ENCODE results near the gene ABLIM3.

Gene ABLIM3

DNA sequence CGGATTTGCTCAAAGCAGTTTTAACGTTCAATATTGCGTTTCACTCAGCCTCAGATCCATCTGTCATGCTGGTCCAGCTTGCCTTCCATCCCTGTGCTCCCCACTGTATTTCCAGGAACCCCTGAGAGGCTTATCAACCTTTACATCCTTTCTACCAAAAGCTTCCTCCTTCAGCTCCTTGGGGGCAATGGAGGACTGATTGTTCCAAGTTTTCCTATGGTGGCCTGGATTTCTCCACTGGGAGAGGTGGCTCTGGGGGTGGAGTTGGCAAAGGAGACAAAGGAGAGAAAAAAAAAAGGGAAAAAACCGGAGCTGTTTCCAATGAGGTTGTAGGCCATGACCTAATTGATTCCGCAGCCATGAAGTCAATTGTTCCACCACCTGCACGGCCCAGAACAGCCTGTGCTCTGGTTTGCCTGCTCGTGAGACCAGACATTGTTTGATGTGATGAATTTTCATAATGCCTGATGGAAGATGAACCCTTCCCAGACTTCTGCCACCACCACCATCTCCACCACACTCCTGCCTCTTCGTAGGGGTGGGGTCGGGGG lies 54.1 kb downstream of the ABLIM3 start:
- no peak for DNase-seq

GRCh38 chr5:149195962-149196361 lies 54.7 kb downstream of the ABLIM3 start:
- DNase-seq: no peak

- no peak for DNase-seq
These were observed 56.9 kb downstream of the ABLIM3 start for GRCh38 chr5:149198148-149198547.

GRCh38 chr5:149200355-149200754 lies 59.1 kb downstream of the ABLIM3 start:
- no peak for DNase-seq

DNA sequence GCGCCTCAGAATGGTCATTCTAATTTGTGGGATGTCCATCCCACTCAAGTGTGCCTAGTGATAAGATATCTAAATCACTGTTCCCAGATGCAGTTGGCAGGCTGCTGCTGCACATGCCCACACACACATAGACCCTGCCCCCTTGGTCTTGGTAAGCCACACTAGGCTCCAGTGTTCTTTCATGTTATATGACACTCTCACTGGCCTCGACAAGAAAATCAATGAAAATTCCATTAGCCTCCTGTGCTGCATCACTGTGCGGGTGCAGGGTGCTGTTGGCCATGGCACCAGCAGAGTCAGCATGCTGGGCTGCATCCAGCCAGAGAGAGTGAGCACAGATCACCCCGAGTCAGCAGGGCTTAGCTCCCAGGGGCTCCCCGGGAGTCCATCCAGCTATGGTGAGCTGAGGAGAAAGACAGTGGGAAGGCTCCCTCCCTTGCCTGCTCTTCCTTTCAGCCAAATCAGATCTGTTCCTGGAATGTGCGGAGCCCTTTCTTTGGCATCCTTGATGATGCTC lies 59.9 kb downstream of the ABLIM3 start:
- no peak for DNase-seq

- DNase-seq: no peak
These were observed 61.7 kb downstream of the ABLIM3 start for GRCh38 chr5:149202910-149203451.

DNA sequence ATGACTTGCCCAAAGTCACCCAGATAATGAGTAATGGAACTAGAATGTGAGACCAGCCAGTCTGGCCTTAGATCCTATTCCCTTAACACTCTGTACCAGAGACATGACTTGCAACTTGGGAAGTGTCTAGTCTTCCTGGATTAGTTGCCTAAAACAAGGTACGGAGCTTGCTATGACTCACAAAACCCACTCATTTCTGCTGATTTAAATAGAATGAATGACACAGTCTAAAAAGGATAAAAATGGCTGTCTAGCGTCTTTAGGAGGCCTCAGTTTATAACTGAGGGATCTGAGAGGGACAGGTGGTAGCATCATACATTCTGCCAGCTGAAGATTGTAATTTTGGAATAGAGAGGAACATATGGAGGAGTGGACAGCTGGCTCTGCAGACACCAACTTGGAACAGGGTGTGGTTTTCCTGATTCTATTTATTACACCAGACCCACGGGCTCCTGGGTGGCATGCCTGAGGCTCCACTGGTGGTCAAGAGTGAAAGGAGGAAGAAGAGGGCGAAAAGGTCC lies 62.7 kb downstream of the ABLIM3 start:
- DNase-seq: no peak

DNA sequence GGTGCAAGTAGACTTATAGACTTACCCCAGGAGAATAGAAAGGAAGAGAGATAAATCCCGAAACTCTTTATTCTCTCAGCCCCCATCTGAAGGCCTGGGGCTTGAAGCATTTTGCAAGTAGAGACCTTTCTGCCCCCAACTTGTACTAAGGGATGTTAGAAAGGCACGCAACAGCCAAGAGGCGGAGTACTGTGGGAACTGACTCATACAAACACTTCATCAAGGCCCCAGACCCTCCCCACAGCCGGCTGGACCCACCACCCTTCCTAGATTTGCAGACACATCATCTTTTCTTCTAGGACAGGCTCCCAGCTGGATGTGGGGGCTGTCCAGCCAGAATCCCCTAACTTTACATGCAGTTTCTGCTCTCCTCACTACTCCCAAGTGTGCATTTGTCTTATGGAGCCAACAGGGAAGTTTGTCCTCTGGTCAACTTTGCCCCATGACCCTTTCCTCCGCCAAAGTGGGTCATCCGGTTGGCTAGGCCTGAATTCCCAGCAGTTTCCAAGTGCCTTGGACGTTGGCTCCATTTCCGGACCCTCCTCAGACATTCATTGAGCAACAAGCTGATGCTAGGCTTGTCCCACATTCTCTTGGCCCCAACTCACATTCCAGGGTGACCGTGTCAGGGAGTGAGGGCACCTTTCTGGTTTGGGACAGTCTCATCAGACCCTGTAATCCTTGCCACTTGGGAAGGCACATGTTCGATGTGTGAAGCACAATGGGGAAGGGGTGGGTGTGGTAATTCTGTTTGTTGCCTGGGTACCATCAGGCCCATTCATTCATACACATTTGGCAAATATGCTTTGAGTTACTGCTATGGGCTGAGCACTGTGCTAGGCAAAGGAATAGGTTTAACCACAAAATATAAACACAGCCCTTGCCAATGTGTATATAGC lies 64.6 kb downstream of the ABLIM3 start:
- no peak for DNase-seq

DNA sequence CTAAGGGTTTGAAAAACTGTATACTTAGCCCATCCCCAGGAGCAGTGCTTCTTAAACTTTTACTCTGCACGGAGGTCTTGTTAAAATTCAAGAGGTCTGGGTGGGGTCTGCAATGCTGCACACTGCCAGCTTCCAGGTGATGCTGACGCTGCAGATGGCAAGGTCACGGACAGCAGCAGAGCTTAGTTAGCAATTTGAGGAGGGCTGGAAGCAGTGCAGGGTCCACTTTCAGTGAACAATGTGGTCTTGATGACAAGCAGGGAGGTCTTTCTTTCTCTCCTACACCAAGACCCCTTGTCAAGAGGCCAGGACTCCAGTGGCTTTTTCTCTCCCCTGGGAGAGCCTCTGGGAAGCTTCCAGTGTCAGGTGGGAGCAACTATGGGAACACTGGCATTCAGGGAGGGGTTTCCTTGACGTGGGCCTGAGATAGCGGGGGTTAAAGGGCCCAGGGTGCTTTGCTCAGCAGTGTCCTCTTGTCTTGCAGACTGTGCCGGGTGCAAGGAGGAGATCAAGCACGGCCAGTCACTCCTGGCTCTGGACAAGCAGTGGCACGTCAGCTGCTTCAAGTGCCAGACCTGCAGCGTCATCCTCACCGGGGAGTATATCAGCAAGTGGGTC lies 65.3 kb downstream of the ABLIM3 start:
- DNase-seq: no peak

DNA sequence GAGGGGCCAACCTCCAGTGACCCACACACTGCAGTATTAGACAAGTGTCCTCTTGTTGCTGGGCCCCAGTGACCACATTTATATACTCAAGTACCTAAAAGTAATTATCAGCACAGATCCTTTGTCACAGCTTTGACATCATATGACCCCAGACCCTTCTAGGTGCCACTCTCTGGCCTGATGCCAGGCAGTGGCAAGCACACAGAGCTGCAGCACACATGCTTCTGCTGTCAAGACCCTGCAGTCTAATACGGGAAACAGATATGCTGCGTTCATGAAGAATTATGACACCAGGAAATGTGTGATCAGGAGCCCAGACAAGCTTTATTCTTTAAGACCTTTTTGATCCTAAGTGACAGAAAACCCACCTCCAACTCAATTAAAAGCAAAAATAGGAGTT lies 66.5 kb downstream of the ABLIM3 start:
- no peak for DNase-seq

DNA sequence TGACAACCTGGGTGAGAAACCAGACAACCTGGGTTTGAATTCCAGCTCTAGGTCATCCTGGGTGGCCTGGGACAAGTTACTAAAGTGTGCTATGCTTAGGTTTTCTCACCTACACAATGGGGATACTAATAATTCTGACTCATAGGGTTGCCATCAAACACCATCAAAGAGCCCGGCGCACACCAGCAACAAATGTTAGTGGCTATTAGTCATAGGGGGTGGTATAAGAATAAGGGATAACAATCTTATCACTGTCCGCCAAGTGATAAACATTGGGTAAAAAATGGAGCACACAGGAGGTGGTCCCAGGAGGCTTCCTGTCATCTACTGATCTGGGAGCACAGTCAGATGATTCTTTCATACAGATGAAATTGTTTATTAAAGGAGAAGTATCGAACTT lies 68.9 kb downstream of the ABLIM3 start:
- no peak for DNase-seq

GRCh38 chr5:149210968-149211490 lies 69.7 kb downstream of the ABLIM3 start:
- DNase-seq: no peak

DNA sequence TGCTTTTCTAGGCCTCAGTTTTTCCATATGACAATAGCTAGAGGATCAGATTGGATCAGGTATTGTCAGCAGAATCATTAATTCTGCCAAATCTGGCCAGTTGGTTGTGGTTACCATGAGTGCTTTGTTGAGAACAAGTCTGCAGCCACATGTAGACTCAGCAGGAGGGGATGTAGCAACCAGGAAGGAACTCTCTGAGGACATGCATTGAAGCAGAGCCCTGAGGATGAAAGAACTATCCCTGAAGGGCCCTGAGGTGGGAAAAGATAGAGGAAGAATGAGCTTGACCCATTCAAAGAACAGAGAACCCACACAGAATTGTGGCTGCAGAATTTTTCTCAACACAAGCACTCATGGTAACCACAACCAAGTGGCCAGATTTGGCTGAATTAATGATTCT lies 70.3 kb downstream of the ABLIM3 start:
- DNase-seq: no peak

GRCh38 chr5:149212198-149212951 lies 71.1 kb downstream of the ABLIM3 start:
- DNase-seq: no peak

GRCh38 chr5:149213264-149213880 lies 72.1 kb downstream of the ABLIM3 start:
- DNase-seq: no peak

DNA sequence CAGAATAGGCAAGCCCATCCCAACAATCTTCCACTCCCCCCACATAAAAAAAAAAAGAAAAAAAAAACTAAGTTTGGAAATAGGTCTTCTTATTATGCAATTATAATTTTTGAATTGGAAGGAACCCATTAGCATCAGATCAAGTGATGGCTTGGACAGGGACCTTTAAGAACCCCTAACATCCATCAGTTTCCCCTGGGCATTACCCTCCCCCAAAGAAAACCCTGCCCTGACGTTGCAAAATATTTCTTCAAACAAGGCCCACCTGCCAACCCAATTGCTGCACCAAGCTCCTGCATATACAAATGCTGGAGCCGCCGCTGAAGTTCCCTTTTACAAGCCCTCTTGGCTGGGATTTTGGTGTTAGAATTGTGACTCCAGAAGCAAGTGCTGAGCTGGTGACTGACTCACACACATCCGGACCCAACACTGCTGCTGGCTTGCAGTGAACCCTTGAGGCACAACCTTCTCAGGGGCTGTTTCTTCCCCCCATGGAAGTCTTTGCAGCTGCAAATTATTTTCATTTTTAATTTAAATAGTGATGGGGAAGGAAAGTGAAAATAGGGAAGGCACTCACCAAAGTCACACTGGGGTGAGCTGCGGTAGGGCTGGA lies 74.3 kb downstream of the ABLIM3 start:
- no peak for DNase-seq

DNA sequence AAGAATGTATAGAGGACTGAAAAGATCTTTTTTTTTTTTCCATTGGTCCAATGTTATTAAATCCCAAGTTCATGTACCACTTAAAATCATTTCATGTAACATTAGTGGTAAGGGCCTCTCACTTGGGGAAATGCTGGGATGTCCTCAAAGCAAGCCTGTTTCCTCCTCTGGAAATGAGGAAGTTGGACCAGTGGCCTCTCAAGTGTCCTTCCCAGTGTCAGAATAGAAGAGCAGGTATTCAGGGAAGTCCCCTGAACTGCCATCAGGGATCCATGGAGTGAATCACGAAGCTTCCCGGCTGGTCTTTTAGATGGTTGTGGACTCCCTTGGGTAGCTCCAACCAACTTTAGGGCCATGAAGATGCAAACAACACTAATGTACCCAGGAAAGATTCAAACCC lies 75.2 kb downstream of the ABLIM3 start:
- no peak for DNase-seq

DNA sequence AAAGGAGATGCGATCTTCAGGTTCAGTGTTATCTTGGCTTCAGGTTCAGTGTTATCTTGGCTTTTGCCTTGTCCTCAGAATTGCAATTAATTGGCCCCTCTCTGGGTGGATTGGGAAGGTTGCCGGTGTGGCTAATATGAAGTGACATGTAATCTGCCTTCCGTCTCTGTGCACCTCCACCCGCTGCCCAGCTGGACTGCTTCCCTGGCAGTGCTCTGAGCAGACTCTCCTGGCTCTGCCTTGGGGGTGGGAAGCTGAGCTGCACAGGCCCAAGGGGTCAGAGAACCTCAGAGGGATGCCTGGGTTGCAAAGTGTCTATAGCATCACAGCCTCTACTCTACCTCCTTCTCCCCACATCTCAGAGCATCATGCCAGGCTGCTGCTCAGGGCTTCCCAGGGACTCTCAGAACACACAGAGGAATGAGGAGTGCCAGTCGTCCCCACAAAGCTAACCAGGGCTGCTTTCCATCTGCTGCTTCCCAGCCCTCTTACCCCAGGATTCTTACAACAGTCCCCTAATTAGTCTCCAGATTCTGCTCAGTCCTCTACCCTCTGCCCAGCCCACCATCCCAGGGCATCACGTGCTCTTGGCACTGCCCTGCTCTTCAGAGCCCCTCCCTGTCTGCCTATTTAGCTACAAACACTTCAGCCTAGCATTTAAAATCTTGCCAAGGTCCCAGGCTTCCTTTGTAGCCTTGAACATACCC lies 76.0 kb downstream of the ABLIM3 start:
- DNase-seq: peak; percentile 46

GRCh38 chr5:149217803-149218155 lies 76.5 kb downstream of the ABLIM3 start:
- DNase-seq: no peak

GRCh38 chr5:149219584-149219983 lies 78.3 kb downstream of the ABLIM3 start:
- no peak for DNase-seq

DNA sequence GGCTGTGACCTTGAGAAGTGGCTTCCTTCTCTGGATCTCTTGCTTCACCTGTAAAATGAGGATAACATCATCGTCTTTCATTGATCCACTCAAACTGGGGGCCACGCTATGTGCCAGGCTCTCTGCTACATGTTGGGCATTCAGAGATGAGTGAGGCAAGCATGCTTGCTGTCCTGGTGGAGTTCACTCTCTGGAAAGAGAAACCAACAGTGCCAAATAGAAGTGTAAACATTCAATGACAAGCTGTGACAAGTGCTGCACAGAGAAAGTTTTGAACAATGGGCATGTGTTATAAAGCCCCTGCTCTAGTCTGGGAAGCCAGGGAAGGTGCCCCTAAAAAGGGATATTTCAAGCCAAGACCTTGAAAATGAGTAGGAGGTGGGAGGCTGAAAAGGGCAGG lies 79.5 kb downstream of the ABLIM3 start:
- no peak for DNase-seq

Data from retina (tissue), 1 donor.